NCI-H2081 treated with DMSO at 0.1 percent for 48 hours (cell line): ENCODE results near the gene MLLT3.

Experiments used
- DNase-seq: peaks from one replicate; lab custom pipeline; 2025; lab: John Stamatoyannopoulos, UW

Gene MLLT3

DNA sequence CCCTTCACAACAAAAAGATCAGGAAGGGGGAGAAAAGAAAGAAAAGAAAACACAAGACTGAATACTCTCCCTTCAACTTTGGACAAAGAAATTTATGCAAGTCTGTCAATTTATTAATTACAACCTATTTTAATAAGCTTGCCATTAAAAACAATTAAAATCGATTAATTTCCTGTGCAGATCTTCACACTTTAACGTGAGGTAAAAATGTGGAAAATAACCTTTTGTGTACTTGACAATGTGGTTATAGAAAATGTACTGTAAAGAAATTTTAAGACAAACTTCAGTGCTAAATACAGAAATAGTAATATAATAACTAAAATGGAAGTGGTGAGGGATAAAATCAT lies 2.7 kb upstream of the MLLT3 start:
- DNase-seq = peak; percentile 47

- no peak for DNase-seq
These were observed 2.1 kb upstream of the MLLT3 start for GRCh38 chr9:20624201-20625002.

DNA sequence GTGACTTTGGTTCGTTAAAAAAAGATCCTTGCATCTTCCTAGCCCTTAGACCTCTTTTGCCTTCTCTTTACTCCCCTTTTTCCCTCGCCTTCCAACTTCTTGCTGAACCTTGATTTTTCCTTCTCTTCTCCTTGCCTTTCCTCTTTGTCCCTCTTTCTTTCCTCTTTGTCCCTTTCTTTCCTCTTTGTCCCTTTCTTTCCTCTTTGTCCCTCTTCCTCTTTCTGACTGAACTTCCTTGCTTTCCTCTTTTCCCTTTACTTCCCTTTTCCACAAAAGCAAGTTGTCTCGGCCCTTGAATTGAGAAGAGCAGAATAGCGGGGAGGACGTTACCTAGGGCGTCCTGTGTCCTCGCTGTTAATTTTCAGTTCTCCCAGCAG lies 1.4 kb upstream of the MLLT3 start:
- DNase-seq = no peak

DNA sequence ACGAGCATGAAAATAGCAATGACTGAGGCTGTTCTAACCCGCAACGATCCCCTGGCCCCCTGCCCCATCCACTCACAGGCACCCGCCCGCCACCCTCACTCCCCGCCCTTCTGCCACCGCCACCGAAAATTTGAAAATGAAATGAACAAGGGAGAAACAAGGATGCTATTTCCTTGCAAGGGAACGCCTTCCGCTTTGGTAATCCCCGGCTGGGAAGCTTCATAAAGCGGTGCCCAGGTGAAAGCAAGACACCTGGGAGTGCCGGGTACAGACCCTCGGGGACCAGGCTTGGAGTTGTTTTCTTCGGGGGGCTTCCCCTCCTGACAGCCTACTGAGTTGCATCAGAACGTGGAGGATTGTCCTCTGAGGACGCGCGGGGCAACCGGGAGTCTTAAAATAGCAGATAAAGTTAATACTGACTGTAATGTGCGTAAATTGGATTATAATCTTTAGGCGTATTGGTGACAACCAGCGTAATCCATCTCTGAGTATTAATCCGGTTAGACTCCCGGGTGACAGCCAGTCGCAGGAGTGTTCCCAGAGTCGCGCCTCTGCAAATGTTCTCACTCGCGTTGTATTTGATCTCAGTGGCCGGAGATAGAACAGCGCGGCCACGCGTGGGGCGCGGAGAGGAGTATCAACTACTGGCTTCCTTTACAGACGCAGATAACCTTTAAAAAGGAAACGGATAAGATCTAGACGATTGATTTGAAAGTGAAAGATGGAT lies 885 bp upstream of the MLLT3 start:
- DNase-seq = no peak

GRCh38 chr9:20621471-20622329 lies 599 bp downstream of the MLLT3 start:
- DNase-seq = no peak

- no peak for DNase-seq
These were observed 1.4 kb downstream of the MLLT3 start for GRCh38 chr9:20620650-20621470.

- DNase-seq = no peak
These were observed 2.7 kb downstream of the MLLT3 start for GRCh38 chr9:20619487-20620200.

DNA sequence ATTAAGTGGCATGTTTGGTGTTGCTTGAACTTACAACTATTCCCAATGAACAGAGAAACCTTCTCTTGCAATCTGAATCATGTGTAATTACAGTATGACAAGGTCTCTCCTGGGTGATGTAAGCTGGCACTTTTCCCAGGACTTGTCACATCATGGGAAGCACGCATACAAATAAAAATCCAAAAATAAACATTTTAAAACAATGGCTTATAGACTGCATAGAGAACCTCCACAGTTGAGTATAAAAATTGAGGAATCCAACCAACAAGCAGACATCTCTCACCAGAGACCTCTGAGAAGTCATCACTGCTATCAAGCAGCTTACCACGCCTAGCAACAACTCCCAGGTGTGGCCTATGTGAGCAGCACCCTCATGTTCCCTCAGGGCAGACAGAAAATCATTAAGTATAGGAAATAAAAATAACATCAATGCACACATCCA lies 3.9 kb downstream of the MLLT3 start:
- no peak for DNase-seq

GRCh38 chr9:20616808-20617207 lies 5.5 kb downstream of the MLLT3 start:
- no peak for DNase-seq

- DNase-seq = no peak
These were observed 7.6 kb downstream of the MLLT3 start for GRCh38 chr9:20614602-20615216.

GRCh38 chr9:20611691-20612287 lies 10.5 kb downstream of the MLLT3 start:
- DNase-seq = no peak

GRCh38 chr9:20610591-20610990 lies 11.7 kb downstream of the MLLT3 start:
- DNase-seq = no peak

DNA sequence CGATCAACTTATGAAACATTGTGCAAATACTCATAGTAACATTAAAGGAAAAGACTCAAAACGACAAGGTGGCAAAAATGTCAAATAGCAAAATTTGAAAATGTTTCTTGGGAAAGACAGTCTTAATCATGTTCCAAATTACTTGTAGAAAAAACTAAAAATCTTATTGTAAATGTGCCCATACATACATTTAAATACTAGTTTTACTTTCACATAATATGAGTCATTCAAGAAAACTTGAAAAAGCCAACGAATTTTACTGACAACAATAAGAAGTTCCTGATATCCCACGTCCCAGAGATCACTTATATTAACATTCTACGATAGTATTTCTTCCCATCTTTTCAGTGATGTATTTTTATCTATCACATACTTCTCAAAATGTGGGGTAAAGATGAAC lies 13.7 kb downstream of the MLLT3 start:
- DNase-seq = no peak

- DNase-seq = no peak
These were observed 15.6 kb downstream of the MLLT3 start for GRCh38 chr9:20606652-20607051.

- DNase-seq = no peak
These were observed 17.7 kb downstream of the MLLT3 start for GRCh38 chr9:20604562-20604961.

GRCh38 chr9:20603524-20604268 lies 18.6 kb downstream of the MLLT3 start:
- no peak for DNase-seq

- no peak for DNase-seq
These were observed 21.0 kb downstream of the MLLT3 start for GRCh38 chr9:20601292-20601691.

DNA sequence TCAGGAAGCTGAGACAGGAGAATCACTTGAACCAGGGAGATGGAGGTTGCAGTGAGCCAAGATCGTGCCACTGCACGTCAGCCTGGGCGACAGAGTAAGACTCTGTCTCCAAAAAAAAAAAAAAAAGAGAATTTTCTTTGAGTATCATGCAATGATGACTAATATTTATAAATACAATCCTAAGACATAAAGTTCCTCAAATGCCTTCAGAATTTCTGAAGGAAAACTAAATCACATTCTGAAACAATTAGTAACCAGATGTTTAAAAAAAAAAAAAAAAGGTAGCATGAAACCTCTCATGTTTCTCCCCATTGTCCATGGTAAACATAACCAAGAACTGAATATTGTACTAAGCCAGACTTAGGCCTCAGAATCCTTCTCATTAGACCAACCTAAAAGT lies 23.1 kb downstream of the MLLT3 start:
- DNase-seq = no peak

GRCh38 chr9:20598367-20598766 lies 23.9 kb downstream of the MLLT3 start:
- no peak for DNase-seq

- no peak for DNase-seq
These were observed 24.4 kb downstream of the MLLT3 start for GRCh38 chr9:20597862-20598261.
